ENCODE data around the gene ESR1.

Gene ESR1

DNA sequence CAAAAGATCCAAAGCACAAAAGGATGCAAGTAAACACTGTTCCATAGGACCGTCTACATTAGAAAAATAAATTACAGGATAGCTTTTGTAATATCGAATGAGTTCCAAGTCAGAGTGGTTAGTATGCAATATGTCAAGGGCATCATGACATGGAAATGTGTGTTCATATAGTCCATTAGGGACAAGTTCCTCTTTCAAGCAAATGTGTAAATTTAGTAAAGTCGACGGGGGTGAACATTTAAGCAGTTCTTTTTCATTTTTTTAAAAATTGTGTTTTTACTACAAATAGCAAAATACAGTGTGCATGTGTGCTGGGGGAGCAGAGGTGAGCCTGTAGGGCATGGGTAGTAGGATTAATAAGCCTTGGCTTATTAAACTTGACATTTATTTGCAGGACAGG lies 359.0 kb downstream of the ESR1 start:
- Histone ChIP-seq H3K4me3 (ENCODE audit: low read depth in 1 of 2, low read length in 1 of 2) (no peak overlapping the region), H3K9me3 (no peaks in the 10 kb centered on the region), H3K27me3 (no peaks in the 10 kb centered on the region), H3K4me1 (ENCODE audit: control insufficient read depth in 1 of 2, insufficient read depth in 1 of 2, low read depth in 1 of 2, low read length in 1 of 2) (no peaks in the 10 kb centered on the region), H3K36me3 (peaks cover 72% of the 10 kb centered on the region), H3K27ac (no peak overlapping the region)
- TF ChIP-seq, protein P1, sequence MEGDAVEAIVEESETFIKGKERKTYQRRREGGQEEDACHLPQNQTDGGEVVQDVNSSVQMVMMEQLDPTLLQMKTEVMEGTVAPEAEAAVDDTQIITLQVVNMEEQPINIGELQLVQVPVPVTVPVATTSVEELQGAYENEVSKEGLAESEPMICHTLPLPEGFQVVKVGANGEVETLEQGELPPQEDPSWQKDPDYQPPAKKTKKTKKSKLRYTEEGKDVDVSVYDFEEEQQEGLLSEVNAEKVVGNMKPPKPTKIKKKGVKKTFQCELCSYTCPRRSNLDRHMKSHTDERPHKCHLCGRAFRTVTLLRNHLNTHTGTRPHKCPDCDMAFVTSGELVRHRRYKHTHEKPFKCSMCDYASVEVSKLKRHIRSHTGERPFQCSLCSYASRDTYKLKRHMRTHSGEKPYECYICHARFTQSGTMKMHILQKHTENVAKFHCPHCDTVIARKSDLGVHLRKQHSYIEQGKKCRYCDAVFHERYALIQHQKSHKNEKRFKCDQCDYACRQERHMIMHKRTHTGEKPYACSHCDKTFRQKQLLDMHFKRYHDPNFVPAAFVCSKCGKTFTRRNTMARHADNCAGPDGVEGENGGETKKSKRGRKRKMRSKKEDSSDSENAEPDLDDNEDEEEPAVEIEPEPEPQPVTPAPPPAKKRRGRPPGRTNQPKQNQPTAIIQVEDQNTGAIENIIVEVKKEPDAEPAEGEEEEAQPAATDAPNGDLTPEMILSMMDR (IDR thresholded peaks at IDR 0.05), result no peak

DNA sequence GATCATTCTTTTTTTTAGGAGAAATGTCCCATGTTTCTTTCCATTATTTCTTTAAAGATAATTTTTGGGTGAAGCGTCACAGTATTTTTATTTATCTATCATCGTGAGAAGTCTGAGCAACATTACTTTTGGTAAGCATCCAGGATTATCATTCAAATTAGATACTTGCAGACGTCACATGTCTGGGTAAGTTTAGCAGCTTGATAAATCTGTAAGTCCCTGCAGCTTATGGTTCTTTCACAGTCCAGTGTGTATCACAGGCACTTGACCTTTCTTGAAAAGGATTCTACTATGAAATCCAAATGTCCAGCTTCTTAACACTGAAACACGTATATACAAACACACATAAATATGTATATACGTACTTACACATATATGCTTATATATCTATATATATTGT lies 359.4 kb downstream of the ESR1 start:
- Histone ChIP-seq H3K4me1 (ENCODE audit: control insufficient read depth in 1 of 2, insufficient read depth in 1 of 2, low read depth in 1 of 2, low read length in 1 of 2) (no peaks in the 10 kb centered on the region), H3K27me3 (no peaks in the 10 kb centered on the region), H3K4me3 (ENCODE audit: low read depth in 1 of 2, low read length in 1 of 2) (no peak overlapping the region), H3K9me3 (no peaks in the 10 kb centered on the region), H3K36me3 (peaks cover 69% of the 10 kb centered on the region), H3K27ac (no peak overlapping the region)
- TF ChIP-seq, protein P1 (IDR thresholded peaks at IDR 0.05), result no peak

DNA sequence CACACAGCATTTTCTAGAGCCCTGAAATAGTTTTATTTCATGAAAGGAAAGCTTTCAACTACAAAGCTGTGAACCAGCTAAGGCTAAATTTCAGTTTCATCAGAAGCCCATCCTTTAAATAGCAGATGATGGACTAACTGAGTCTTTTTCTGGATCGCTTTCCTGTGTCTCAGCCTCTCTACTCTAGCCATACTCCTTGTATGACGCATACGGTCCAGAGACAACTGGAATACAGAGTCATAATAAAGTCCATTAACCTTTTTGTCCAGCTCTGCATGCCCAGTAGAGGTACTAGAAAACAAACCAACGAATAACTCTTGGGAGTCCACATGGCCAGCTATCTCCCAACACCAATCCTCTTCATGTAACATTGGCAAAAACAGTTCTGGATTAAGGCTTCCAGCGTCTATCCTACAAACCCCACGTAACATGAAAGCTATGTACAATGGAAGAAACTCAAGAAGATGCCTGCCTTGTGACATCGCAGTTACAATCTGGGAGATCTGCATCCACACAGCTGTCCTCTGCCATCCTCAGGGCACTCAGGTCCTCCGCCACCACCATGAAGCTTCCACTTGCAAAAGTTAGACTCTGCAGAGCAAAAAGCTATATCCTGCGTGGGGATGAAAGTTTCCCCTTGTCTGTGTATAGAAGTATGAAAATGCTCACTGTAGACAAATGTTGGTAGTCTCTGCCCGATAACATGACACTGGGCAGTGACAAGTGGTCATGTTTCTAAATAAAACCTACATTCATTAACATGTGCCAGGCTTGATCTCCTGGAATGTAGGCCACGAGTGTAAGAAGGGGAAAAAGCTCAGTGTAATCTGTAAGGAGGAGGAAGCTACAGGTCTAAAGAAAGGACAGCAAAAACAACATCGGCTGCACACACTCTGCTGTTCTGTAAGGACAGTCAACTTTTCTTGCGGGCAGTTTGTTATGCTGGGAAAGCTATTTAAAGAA lies 360.4 kb downstream of the ESR1 start:
- TF ChIP-seq, protein P1 (IDR thresholded peaks at IDR 0.05), result no peak

DNA sequence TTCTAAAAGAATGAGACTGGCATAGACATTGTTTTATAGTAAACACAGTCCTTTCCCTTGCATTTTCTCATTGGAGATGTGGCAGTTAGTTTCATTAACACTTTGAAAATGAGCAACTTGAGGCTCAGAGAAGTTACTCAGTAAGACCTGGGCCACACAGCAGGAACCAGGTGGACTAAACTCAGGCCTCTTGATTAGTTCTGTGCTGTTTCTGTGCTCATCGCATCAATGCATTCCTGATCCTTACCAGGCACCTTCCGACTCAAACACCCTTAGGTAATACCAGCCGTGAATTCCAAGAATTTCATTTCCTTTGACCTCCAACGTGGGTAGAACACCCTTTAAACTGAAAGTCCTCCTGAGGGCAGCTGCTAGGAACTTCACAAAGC lies 362.8 kb downstream of the ESR1 start:
- TF ChIP-seq, protein P1 (IDR thresholded peaks at IDR 0.05), result no peak
- Histone ChIP-seq H3K27ac (no peak overlapping the region), H3K9me3 (no peaks in the 10 kb centered on the region), H3K4me3 (ENCODE audit: low read depth in 1 of 2, low read length in 1 of 2) (no peak overlapping the region), H3K36me3 (peaks cover 64% of the 10 kb centered on the region), H3K27me3 (no peaks in the 10 kb centered on the region), H3K4me1 (ENCODE audit: control insufficient read depth in 1 of 2, insufficient read depth in 1 of 2, low read depth in 1 of 2, low read length in 1 of 2) (no peaks in the 10 kb centered on the region)

More for the DNA sequence above, 360.4 kb downstream of the ESR1 start:
- Histone ChIP-seq H3K27me3 (no peaks in the 10 kb centered on the region), H3K36me3 (peaks cover 62% of the 10 kb centered on the region), H3K4me1 (ENCODE audit: control insufficient read depth in 1 of 2, insufficient read depth in 1 of 2, low read depth in 1 of 2, low read length in 1 of 2) (no peaks in the 10 kb centered on the region), H3K4me3 (ENCODE audit: low read depth in 1 of 2, low read length in 1 of 2) (no peak overlapping the region), H3K9me3 (no peaks in the 10 kb centered on the region), H3K27ac (no peak overlapping the region)

DNA sequence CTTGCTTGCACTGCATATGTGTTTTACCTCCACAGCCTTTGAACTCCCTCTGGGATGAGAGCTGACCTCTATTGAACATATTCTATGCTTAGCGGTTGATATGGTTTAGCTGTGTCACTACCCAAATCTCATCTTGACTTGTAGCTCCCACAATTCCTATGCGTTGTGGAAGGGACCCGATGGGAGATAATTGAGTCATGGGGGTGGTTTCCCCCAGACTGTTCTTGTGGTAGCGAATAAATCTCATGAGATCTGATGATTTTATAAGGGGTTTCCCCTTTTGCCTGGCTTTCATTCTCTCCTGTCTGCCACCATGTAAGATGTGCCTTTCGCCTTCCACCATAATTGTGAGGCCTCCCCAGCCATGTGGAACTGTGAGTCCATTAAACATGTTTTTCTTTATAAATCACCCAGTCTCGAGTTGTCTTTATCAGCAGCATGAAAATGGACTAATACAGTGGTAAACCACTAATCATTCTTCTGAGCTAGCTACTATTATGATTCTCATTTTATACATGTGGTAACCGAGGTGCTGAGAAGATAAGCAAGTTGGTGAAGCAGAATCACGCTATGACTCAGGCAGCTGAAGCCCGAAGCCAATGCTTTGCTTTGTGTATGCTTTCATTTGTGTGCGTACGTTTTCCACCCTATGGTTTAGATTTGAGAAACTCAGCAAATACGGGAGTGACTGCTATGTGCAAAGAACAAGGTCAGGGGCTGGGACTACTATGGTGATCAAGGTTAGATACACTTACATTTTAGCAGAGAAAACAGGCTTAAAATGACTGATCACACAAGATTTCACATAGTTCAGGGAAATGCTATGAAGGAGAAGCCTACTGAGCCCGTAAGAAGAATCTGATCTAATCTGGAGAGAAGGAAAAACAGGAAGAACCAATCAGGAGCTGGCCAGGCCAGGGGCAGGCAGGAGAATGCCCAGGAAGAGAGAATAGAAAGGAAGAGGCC lies 363.5 kb downstream of the ESR1 start:
- Histone ChIP-seq H3K36me3 (peaks cover 65% of the 10 kb centered on the region), H3K27me3 (no peaks in the 10 kb centered on the region), H3K4me1 (ENCODE audit: control insufficient read depth in 1 of 2, insufficient read depth in 1 of 2, low read depth in 1 of 2, low read length in 1 of 2) (no peaks in the 10 kb centered on the region), H3K27ac (no peak overlapping the region), H3K4me3 (ENCODE audit: low read depth in 1 of 2, low read length in 1 of 2) (no peak overlapping the region), H3K9me3 (no peaks in the 10 kb centered on the region)
- TF ChIP-seq, protein P1 (IDR thresholded peaks at IDR 0.05), result no peak
